Hematopoietic multipotent progenitor cell treated with erythropoietin and hydrocortisone succinate and interleukin-3 and kit ligand, for 17 days (in vitro differentiated cells): Measurements from ENCODE around the gene F7.

Experiments used
- DNase-seq: peaks from one replicate; pipeline ENCODE4 v3.0.0-alpha.2; 2015; ENCODE audit warnings: low spot score

F7 gene

DNA sequence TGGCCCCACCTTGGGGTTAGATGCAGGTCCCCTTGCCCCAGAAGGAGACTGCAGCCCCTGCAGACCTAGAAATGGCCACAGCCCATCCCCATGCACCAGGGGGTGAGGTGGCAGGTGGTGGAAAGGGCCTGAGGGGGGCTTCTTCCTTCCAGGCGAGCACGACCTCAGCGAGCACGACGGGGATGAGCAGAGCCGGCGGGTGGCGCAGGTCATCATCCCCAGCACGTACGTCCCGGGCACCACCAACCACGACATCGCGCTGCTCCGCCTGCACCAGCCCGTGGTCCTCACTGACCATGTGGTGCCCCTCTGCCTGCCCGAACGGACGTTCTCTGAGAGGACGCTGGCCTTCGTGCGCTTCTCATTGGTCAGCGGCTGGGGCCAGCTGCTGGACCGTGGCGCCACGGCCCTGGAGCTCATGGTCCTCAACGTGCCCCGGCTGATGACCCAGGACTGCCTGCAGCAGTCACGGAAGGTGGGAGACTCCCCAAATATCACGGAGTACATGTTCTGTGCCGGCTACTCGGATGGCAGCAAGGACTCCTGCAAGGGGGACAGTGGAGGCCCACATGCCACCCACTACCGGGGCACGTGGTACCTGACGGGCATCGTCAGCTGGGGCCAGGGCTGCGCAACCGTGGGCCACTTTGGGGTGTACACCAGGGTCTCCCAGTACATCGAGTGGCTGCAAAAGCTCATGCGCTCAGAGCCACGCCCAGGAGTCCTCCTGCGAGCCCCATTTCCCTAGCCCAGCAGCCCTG, 12.8 kb downstream of the F7 start:
- no peak for DNase-seq

GRCh38 chr13:113119166-113119821, 13.7 kb downstream of the F7 start:
- no peak for DNase-seq

DNA sequence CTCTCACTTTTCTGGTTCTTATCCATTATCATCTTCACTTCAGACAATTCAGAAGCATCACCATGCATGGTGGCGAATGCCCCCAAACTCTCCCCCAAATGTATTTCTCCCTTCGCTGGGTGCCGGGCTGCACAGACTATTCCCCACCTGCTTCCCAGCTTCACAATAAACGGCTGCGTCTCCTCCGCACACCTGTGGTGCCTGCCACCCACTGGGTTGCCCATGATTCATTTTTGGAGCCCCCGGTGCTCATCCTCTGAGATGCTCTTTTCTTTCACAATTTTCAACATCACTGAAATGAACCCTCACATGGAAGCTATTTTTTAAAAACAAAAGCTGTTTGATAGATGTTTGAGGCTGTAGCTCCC, 14.2 kb downstream of the F7 start:
- DNase-seq, result no peak

- no peak for DNase-seq
Observed at GRCh38 chr13:113120300-113121182, 14.9 kb downstream of the F7 start.

GRCh38 chr13:113121183-113121927, 15.8 kb downstream of the F7 start:
- no peak for DNase-seq

DNA sequence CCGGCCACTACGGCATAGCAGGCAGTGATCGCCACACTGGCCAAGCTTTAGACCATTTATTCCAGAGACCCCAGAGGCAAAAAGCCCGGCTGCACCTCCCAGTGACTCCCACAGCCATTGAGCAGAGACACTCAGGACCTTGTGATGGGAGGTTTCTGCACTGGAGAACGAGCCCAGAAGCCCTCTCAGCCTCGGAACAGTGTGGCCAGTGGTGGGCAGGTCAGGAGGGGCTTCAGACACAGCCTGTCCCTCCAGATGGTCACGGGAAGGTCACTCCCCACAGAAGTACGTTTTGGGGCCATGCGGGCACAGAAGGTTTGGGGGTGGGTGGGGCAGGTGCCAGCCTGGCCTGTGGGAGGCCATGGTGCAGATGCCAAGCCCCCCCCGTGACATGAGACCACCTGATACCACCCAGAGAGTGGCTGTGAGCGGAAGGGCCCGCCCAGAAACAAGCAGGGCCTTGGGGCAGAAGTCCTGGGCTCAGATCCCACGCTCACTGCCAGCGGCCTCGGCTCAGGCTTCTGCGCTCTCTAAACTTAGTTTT, 16.4 kb downstream of the F7 start:
- no peak for DNase-seq

DNA sequence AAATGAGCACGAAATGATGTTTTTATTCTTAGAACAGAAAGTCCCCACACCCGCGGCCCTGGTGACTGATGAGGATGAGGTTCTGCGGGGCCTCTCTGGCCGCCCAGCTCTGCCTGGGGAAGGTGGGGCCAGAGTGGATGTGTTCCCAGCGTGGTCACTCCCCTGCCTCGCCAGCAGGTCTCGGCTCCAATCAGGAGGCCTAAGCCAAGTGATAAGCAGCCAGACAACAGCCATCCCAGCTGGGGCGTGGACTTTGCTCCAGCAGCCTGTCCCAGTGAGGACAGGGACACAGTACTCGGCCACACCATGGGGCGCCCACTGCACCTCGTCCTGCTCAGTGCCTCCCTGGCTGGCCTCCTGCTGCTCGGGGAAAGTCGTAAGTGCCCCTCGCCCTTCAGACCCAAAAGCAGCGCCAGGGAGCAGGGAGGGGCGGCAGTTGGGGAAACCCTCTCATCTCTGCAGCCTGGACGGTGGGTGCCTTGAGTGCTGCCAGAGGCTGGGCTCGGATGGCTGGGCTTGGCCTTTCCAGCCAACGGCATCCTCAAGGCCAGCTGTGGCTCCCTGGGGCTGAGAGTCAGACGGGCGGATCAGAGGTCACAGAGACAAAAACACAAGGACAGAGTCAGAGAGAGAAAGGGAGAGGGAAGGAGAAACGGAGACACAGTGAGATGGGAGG, 17.1 kb downstream of the F7 start, which contains the start of gene F10:
Gene F10, plus strand, starts transcription at position 250 of the 676 bp plus-strand sequence. Its CDS starts 57 bp downstream, at position 307.
- no peak for DNase-seq

GRCh38 chr13:113123226-113124201, 17.9 kb downstream of the F7 start:
- DNase-seq, result no peak

- DNase-seq, result no peak
Observed at GRCh38 chr13:113124211-113124970, 18.8 kb downstream of the F7 start.

DNA sequence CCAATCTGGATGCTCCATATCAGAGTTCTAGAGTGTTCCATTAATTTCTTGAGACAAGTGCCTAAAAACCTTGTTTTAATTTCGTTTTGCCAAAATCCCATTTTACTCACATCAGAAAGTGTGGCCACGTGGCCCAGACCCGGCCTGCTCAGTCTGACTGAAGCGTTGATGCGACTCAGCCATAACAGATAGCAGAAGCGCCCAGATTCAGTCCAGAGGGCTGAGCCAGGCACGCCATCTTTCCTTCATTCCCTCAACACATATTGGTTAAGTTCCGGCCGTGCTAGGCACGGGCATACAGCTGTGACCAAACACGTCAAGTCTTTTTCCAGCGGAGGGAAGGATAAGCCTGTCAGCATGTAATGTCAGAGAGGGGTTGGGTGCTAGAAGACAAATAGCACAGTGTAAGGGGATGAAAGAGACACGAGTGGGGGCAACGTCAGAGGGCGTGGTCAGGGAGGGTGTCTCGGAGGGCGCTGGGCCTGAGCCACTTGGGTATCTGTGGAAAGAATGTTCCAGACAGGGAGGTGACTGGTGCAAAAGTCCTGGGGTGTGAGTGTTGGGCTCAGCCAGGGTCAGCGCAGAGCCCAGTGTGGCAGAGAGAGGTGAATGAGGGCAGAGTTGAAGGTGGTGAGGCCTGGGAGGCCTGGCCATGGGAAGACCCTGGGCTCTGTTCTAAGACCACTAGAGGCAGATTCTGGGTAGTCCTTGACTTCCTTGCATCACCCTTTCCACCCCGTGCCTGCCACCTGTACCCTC, 20.1 kb downstream of the F7 start:
- no peak for DNase-seq

GRCh38 chr13:113126265-113127150, 20.9 kb downstream of the F7 start:
- DNase-seq, result no peak

GRCh38 chr13:113129480-113129879, 23.9 kb downstream of the F7 start:
- DNase-seq, result no peak

DNA sequence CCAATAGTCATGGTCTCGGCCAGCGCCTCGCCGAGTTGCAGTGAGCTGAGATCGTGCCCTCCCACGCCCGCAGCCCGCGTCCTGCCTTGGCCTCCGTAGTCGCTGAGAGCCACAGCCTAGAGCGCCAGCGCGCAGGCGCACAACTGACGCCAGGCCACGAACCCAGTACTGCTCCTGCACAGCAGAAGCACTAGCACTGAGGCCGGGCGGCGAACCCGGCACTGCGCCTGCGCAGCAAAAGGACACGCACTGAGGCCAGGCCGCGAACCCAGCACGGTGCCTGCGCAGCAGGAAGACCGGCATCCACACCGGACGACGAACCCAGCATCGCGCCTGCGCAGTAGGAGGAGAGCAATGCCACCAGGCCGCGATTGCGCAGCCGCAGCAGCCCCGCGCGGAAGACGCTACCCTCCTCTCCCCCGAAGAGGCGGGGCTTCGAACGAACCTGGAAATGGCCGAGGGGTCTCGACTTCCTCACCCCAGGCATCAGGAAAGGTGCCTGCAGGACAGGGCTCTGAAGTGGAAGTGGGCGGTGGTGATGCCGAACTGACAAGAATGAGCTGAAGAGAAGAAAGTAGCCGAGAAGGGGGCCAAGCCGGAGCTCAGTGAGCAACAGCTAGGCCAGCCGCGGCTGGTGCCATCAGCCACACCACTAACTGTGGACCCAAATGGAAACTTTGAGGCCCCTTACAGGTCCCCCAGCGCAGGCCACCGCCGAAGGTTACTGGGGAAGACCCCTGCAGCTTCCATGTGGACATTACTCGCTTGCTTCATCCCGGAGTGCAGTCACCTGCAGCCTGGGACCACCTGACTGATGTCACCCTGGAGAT, 24.5 kb downstream of the F7 start:
- DNase-seq, result peak; percentile 19

- DNase-seq, result no peak
Observed at GRCh38 chr13:113135281-113135760, 29.7 kb downstream of the F7 start.

GRCh38 chr13:113137691-113138298, 32.2 kb downstream of the F7 start:
- no peak for DNase-seq
